Muscle layer of duodenum (tissue), 2 donors: ENCODE measurements around the gene SH2D1B.
A peak's percentile ranks its signal among the peaks of the same experiment; 100 is the strongest.
"Not testable (repeated sequence)": the region's sequence is repeated elsewhere in the genome, so short reads cannot be mapped to it uniquely, and the experiment has no call there.

Experiments
- H3K27ac ChIP-seq: one replicate; pipeline ENCODE4 v1.7.0; 2013; ENCODE audit warnings: mild to moderate bottlenecking, low read length
- H3K27me3 ChIP-seq: one replicate; pipeline ENCODE4 v1.7.0; 2013; ENCODE audit warnings: low read depth, mild to moderate bottlenecking, control low read depth, low read length
- H3K36me3 ChIP-seq, 2 donors: one replicate each; pipeline ENCODE4 v1.7.0; 2013; ENCODE audit warnings: low read length in 2 of 2, control low read depth in 1 of 2, mild to moderate bottlenecking in 1 of 2; ENCODE audit not compliant: insufficient read depth in 2 of 2, control insufficient read depth in 1 of 2
- H3K4me1 ChIP-seq, 2 donors: one replicate each; pipeline ENCODE4 v1.7.0; 2013; ENCODE audit warnings: low read length in 2 of 2, mild to moderate bottlenecking in 2 of 2, control low read depth in 1 of 2, moderate library complexity in 1 of 2; ENCODE audit not compliant: insufficient read depth in 2 of 2, control insufficient read depth in 1 of 2
- H3K4me3 ChIP-seq, 2 donors: one replicate each; pipeline ENCODE4 v1.7.0; 2013; ENCODE audit warnings: low read length in 2 of 2, low read depth in 1 of 2, mild to moderate bottlenecking in 1 of 2
- H3K9me3 ChIP-seq, 2 donors: one replicate each; pipeline ENCODE4 v1.7.0; 2013; ENCODE audit warnings: low read length in 2 of 2, control low read depth in 1 of 2, mild to moderate bottlenecking in 1 of 2; ENCODE audit not compliant: control insufficient read depth in 1 of 2
- donor health status: healthy.

Gene SH2D1B

GRCh38 chr1:162412002-162412401, at the start of gene SH2D1B:
Gene SH2D1B (minus strand): TSS chr1:162412136. CDS start chr1:162412016, 120 bp downstream.
- H3K27ac ChIP-seq, result no peak within 1 kb of the TSS

DNA sequence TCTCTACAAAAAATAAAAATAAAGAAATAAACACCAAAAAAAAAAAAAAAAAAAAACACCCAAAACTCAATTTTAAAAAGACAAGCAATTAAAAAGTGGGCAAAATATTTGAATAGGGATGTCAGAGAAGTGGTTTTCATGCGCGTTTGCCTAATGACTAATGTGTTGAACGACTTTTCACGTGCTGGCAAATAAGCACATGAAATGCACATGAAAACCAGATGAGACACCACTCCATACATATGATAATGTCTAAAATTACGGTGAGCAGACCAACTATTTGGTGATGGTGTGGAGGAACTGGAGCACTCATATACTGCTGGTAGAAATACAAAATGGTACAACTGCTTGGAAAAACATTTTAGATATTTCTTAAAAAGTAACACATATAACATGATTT, 46.3 kb upstream of the SH2D1B start:
- Histone ChIP-seq H3K27me3 (no peaks in the 10 kb centered on the region), H3K4me3 (no peak overlapping the region), H3K4me1 (no peaks in the 10 kb centered on the region), H3K27ac (no peak overlapping the region), H3K9me3 (no peaks in the 10 kb centered on the region), H3K36me3 (no peaks in the 10 kb centered on the region)

More at GRCh38 chr1:162412002-162412401, at the start of gene SH2D1B:
- H3K4me3 ChIP-seq, result no peak within 1 kb of the TSS
- no peaks in the 10 kb centered on the region for H3K27me3 ChIP-seq
- no peaks in the 10 kb centered on the region for H3K9me3 ChIP-seq
- H3K36me3 ChIP-seq, result no peaks in the 10 kb centered on the region
- H3K4me1 ChIP-seq, result no peaks in the 10 kb centered on the region

DNA sequence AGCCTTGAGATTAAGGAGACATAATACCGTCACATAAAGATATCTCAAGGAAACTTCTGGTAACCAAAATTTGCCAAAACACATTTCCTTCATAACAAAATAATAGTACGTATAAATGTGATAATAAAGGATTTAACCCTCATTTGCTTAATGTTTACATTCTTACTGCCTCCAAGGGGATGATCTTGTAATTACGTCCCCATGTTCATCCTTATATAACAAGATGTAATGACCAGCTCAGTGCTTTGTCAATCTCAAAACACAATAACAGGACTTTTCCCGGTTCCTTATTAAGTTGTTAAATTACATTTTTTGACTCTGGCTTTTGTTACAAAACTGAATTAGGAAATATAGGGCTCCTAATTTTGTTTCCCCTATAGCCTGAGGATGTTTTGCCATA, 44.4 kb upstream of the SH2D1B start:
- Histone ChIP-seq H3K27ac (no peak overlapping the region), H3K4me1 (no peaks in the 10 kb centered on the region), H3K27me3 (no peaks in the 10 kb centered on the region), H3K9me3 (no peaks in the 10 kb centered on the region), H3K4me3 (no peak overlapping the region), H3K36me3 (no peaks in the 10 kb centered on the region)

GRCh38 chr1:162454361-162454760, 42.4 kb upstream of the SH2D1B start:
- H3K27ac ChIP-seq, H3K9me3 ChIP-seq, H3K27me3 ChIP-seq, H3K4me1 ChIP-seq, H3K36me3 ChIP-seq, H3K4me3 ChIP-seq: not testable (repeated sequence)

- Histone ChIP-seq H3K9me3 (no peaks in the 10 kb centered on the region), H3K27me3 (no peaks in the 10 kb centered on the region), H3K4me3 (no peak overlapping the region), H3K36me3 (no peaks in the 10 kb centered on the region), H3K27ac (no peak overlapping the region), H3K4me1 (no peaks in the 10 kb centered on the region)
These were observed 35.0 kb upstream of the SH2D1B start for GRCh38 chr1:162446946-162447345.

- Histone ChIP-seq H3K4me3 (no peak overlapping the region), H3K9me3 (no peaks in the 10 kb centered on the region), H3K27me3 (no peaks in the 10 kb centered on the region), H3K36me3 (no peaks in the 10 kb centered on the region), H3K4me1 (no peaks in the 10 kb centered on the region), H3K27ac (no peak overlapping the region)
These were observed 33.0 kb upstream of the SH2D1B start for GRCh38 chr1:162444903-162445302.

GRCh38 chr1:162432977-162433713, 21.2 kb upstream of the SH2D1B start:
- not testable (repeated sequence) for H3K4me1 ChIP-seq

DNA sequence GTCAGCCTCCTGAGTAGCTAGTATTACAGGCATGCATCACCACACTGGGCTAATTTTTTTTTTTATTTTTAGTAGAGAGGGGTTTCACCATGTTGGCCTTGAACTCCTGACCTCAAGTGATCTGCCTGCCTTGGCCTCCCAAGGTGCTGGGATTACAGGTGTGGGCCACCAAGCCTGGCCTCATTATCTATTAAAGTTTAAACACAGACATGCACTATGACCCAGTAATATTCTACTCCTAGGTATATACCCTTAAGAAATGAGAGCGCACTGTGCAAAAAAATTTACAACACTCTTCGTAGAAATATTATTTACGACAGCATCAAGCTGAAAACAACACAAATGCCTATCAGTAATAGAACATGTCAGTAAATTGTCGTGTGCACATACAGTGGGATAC, 18.6 kb upstream of the SH2D1B start:
- Histone ChIP-seq H3K9me3 (no peaks in the 10 kb centered on the region), H3K27me3 (no peaks in the 10 kb centered on the region), H3K36me3 (no peaks in the 10 kb centered on the region), H3K4me1 (no peaks in the 10 kb centered on the region), H3K27ac (no peak overlapping the region), H3K4me3 (no peak overlapping the region)

More at GRCh38 chr1:162432977-162433713, 21.2 kb upstream of the SH2D1B start:
- not testable (repeated sequence) for H3K9me3 ChIP-seq, H3K36me3 ChIP-seq, H3K4me3 ChIP-seq, H3K27me3 ChIP-seq, H3K27ac ChIP-seq

GRCh38 chr1:162422662-162423375, 10.9 kb upstream of the SH2D1B start:
- H3K9me3 ChIP-seq, result no peaks in the 10 kb centered on the region
- no peaks in the 10 kb centered on the region for H3K36me3 ChIP-seq
- no peaks in the 10 kb centered on the region for H3K27me3 ChIP-seq
- no peak overlapping the region for H3K27ac ChIP-seq
- H3K4me3 ChIP-seq, result no peak overlapping the region
- H3K4me1 ChIP-seq, result no peaks in the 10 kb centered on the region

DNA sequence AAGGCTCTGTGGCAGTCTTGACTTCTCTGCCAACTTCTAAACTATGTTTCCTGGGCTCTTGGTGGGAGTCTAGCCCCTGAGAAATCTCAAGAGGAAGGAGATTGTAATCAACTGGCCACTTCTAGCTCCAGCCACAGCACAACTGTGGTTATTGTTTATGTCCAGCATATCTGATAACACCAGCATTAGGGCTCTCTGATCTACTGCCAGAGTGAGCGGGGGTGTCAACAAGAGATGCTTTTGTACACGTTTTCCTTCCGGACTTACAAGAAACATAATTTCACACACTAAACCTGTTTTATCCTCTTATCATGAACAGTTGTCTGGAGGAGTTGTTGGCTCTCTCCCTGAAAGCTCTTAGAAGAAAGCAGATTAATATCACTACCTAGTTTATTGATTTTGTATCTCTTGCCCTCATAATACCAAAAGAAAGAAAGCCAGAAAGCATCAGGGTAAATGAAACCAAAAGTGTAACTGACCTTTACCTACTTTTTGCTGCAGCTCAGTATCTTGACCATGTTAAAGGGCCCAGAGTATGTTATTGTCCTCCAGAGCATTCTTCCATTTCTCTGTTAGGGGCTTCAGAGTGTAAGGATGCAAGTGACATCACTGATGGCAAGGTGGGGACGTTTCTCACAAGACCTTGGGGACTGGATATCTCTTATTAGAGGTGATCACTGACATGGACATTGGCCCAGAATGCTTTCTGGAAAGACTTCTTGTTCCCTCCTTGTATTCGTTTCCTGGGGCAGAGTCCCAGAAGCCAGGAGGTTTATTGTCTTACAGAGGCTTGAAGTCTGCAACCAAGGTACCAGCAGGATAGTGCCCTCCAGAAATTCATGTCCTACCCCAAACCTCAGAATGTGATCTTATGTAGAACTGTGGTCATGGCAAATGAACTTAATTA, 9.6 kb upstream of the SH2D1B start:
- H3K27me3 ChIP-seq, result no peaks in the 10 kb centered on the region
- H3K4me1 ChIP-seq, result no peaks in the 10 kb centered on the region
- no peaks in the 10 kb centered on the region for H3K36me3 ChIP-seq
- no peak overlapping the region for H3K4me3 ChIP-seq
- peak overlapping the region; percentile 15 for H3K27ac ChIP-seq
- H3K9me3 ChIP-seq, result no peaks in the 10 kb centered on the region

GRCh38 chr1:162420120-162420519, 8.2 kb upstream of the SH2D1B start:
- Histone ChIP-seq H3K27me3 (no peaks in the 10 kb centered on the region), H3K36me3 (no peaks in the 10 kb centered on the region), H3K4me1 (no peaks in the 10 kb centered on the region), H3K4me3 (peak overlapping the region in 1 of 2 donors; percentile 26), H3K27ac (no peak overlapping the region), H3K9me3 (no peaks in the 10 kb centered on the region)
